Bronchial epithelial cell (primary cell): Measurements from ENCODE around the gene MOG. TPM values are rescaled to one million over a fixed set of nuclear protein-coding genes. Genes with fewer than 3 reads are reported as not detected.

ENCODE experiments used
- DNase-seq: peaks from one replicate; pipeline ENCODE4 v3.0.0-alpha.2; 2010; ENCODE audit warnings: low read depth
- FAIRE-seq: peaks from 2 replicates; lab custom pipeline; 2011; peaks lifted over from hg19 to GRCh38; lab: Jason Lieb, UNC
- H3K27me3 ChIP-seq: 2 replicates; pipeline ENCODE4 v1.5.1; 2011; ENCODE audit warnings: low read length; ENCODE audit not compliant: control insufficient read depth, insufficient read depth
- H3K36me3 ChIP-seq: 2 replicates; pipeline ENCODE4 v1.5.1; 2011; ENCODE audit warnings: low read length; ENCODE audit not compliant: control insufficient read depth, insufficient read depth
- H3K4me3 ChIP-seq: 2 replicates; pipeline ENCODE4 v1.5.1; 2011; ENCODE audit warnings: mild to moderate bottlenecking, low read depth, low read length, control low read depth
- CTCF ChIP-seq: IDR thresholded peaks from 2 replicates; pipeline ENCODE4 v1.5.1; 2011; ENCODE audit warnings: mild to moderate bottlenecking, moderate library complexity, low read length, control low read depth, inconsistent platforms; ENCODE audit not compliant: insufficient read depth, severe bottlenecking
- total RNA-seq: library from RNA; depleted of rRNA; stranded (reverse); fragments of >200 nt; gene quantifications from 2 replicates; pipeline ENCODE4 v1.2.1, GENCODE V29; 2014

Gene MOG
- total RNA-seq, 1 donor from 2014 or later = not detected

GRCh38 chr6:29705389-29706231 lies 48.7 kb downstream of the MOG start:
- Histone ChIP-seq H3K36me3 (no peaks in the 10 kb centered on the region), H3K27me3 (peaks cover 10% of the 10 kb centered on the region), H3K4me3 (no peak overlapping the region)
- FAIRE-seq (peak; percentile 76), DNase-seq (peak; percentile 57)
- TF ChIP-seq CTCF = peak; percentile 54

GRCh38 chr6:29708432-29709179 lies 51.7 kb downstream of the MOG start:
- DNase-seq = no peak
- Histone ChIP-seq H3K36me3 (no peaks in the 10 kb centered on the region), H3K4me3 (no peak overlapping the region), H3K27me3 (peaks cover 10% of the 10 kb centered on the region)
- FAIRE-seq = peak; percentile 18
- no peak for TF ChIP-seq CTCF

DNA sequence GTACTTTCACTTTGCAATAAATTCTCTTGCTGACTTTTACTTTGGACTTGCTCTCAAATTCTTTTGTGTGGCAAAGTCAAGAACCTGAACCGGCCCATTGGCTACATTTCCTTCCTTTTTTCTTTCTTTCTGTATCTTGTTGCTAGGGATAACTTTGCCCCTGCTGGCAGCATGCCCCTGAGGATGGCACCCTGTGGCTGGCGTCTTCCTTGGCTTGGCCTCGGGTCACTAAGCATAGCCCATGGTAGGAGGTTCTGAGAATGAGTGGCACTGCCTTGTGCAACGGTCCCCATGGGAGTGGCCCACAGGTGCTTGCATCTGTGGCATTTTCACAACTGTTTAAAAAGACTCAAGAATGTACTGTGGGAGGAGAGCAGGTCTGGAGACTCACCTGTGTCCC lies 52.3 kb downstream of the MOG start:
- H3K27me3 ChIP-seq = peaks cover 10% of the 10 kb centered on the region
- TF ChIP-seq CTCF = no peak
- no peak overlapping the region for H3K4me3 ChIP-seq
- DNase-seq = no peak
- FAIRE-seq = no peak
- no peaks in the 10 kb centered on the region for H3K36me3 ChIP-seq

- H3K36me3 ChIP-seq = no peaks in the 10 kb centered on the region
- TF ChIP-seq CTCF = no peak
- no peak overlapping the region for H3K4me3 ChIP-seq
- DNase-seq (no peak), FAIRE-seq (no peak)
- peaks cover 10% of the 10 kb centered on the region for H3K27me3 ChIP-seq
Measured at GRCh38 chr6:29710281-29710941, 53.5 kb downstream of the MOG start.

DNA sequence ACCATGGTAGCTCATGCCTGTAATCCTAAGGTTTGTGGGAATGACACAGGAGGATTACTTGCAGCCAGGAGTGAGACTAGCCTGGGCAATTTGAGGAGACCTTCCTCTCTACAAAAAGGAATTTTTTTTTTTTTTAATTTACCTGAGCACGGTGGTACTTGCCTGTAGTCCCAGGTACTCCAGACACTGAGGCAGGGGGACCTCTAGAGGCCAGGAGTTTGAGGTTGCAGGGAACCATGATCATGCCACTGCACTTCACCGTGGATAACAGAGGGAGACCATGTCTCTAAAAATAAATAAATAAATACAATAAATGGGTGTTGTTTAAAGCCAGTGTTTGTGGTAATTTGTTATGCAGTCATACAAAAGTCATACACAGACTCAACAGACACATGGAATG lies 64.0 kb downstream of the MOG start:
- TF ChIP-seq CTCF = no peak
- peaks cover 2% of the 10 kb centered on the region for H3K27me3 ChIP-seq
- no peak overlapping the region for H3K4me3 ChIP-seq
- peak; percentile 28 for DNase-seq
- no peak for FAIRE-seq
- H3K36me3 ChIP-seq = no peaks in the 10 kb centered on the region

Other genes starting within 250 kb of the MOG start
- not detected in 2 replicates for gene OR12D1, start 242.2 kb upstream of the MOG start, total RNA-seq
- not detected in 2 replicates for gene OR10C1, start 217.8 kb upstream of the MOG start, total RNA-seq
- not detected in 2 replicates for gene OR11A1, start 200.0 kb upstream of the MOG start, total RNA-seq
- gene OR2H1, start 199.9 kb upstream of the MOG start, total RNA-seq = not detected in 2 replicates
- not detected in 2 replicates for gene MAS1L, start 169.1 kb upstream of the MOG start, total RNA-seq
- not detected in 2 replicates for gene UBD, start 97.4 kb upstream of the MOG start, total RNA-seq
- not detected in 2 replicates for gene OR2H2, start 72.0 kb upstream of the MOG start, total RNA-seq
- gene GABBR1, start 23.9 kb upstream of the MOG start, total RNA-seq = 6.3 and 11.1 TPM in 2 replicates
- gene ZFP57, start 24.1 kb downstream of the MOG start, total RNA-seq = 0.90 and 1.6 TPM in 2 replicates
- 14.2 and 24.2 TPM in 2 replicates for gene HLA-F, start 66.3 kb downstream of the MOG start, total RNA-seq
- gene HLA-G, start 170.7 kb downstream of the MOG start, total RNA-seq = 4.9 and 13.2 TPM in 2 replicates